Neural cell (in vitro differentiated cells): ENCODE measurements around the gene HK2. TPM values are rescaled to one million over a fixed set of nuclear protein-coding genes. Genes with fewer than 3 reads are reported as not detected.
"Not testable (repeated sequence)": the region's sequence is repeated elsewhere in the genome, so short reads cannot be mapped to it uniquely, and the experiment has no call there.

Source experiments
- H2AFZ ChIP-seq: fragments of 200-600, 300-800 bp; sonication (generic), shearing (Covaris generic); 2 replicates; pipeline ENCODE4 v1.6.0; 2014; ENCODE audit warnings: low read depth, mild to moderate bottlenecking, antibody characterized with exemption, low read length, moderate library complexity
- H3F3A ChIP-seq: fragments of 200-600 bp; shearing (Covaris generic); 2 replicates; pipeline ENCODE4 v1.6.1; 2016; ENCODE audit warnings: mild to moderate bottlenecking, moderate library complexity, mixed read lengths, antibody characterized with exemption, low read length; ENCODE audit not compliant: insufficient read depth, poor library complexity, severe bottlenecking
- H3K27ac ChIP-seq: fragments of 200-600, 300-800 bp; sonication (generic), shearing (Covaris generic); 2 replicates; pipeline ENCODE4 v1.5.1; 2014; ENCODE audit warnings: mild to moderate bottlenecking, low read length, moderate library complexity
- H3K27me3 ChIP-seq: fragments of 300-800, 200-600 bp; sonication (generic), shearing (Covaris generic); 2 replicates; pipeline ENCODE4 v1.6.0; 2014; ENCODE audit warnings: mild to moderate bottlenecking, low read depth, low read length, moderate library complexity; ENCODE audit not compliant: insufficient read depth
- H3K36me3 ChIP-seq: fragments of 300-800, 200-600 bp; sonication (generic), shearing (Covaris generic); 2 replicates; pipeline ENCODE4 v1.5.1; 2014; ENCODE audit warnings: mild to moderate bottlenecking, antibody characterized with exemption, low read length, moderate library complexity; ENCODE audit not compliant: insufficient read depth
- H3K4me2 ChIP-seq: fragments of 300-800, 200-600 bp; sonication (generic), shearing (Covaris generic); 2 replicates; pipeline ENCODE4 v1.6.0; 2014; ENCODE audit warnings: mild to moderate bottlenecking, low read length
- H3K4me3 ChIP-seq: fragments of 300-800, 200-600 bp; sonication (generic), shearing (Covaris generic); 2 replicates; pipeline ENCODE4 v1.5.1; 2014; ENCODE audit warnings: mild to moderate bottlenecking, low read length, moderate library complexity
- H3K79me2 ChIP-seq: fragments of 200-600 bp; shearing (Covaris generic); replicated peaks from 2 replicates; pipeline ENCODE4 v1.6.0; 2014; ENCODE audit warnings: mild to moderate bottlenecking, low read length, moderate library complexity; ENCODE audit not compliant: insufficient read depth
- H3K9ac ChIP-seq: fragments of 300-800, 200-600 bp; sonication (generic), shearing (Covaris generic); 2 replicates; pipeline ENCODE4 v1.6.1; 2016; ENCODE audit warnings: mild to moderate bottlenecking, low read length, mixed read lengths
- H3K9me2 ChIP-seq: fragments of 200-600 bp; shearing (Covaris generic); 2 replicates; pipeline ENCODE4 v1.6.1; 2016; ENCODE audit warnings: mild to moderate bottlenecking, low read length, mixed read lengths; ENCODE audit not compliant: insufficient read depth
- H3K9me3 ChIP-seq: fragments of 200-600, 300-800 bp; sonication (generic), shearing (Covaris generic); 2 replicates; pipeline ENCODE4 v1.6.1; 2016; ENCODE audit warnings: mild to moderate bottlenecking, mixed run types, low read length, moderate library complexity, mixed read lengths
- H4K20me1 ChIP-seq: fragments of 200-600 bp; shearing (Covaris generic); 2 replicates; pipeline ENCODE4 v1.6.1; 2016; ENCODE audit warnings: mild to moderate bottlenecking, mixed run types; ENCODE audit not compliant: insufficient read depth
- CTCF ChIP-seq: fragments of 450-650 bp; IDR thresholded peaks from 2 replicates; pipeline ENCODE4 v1.5.1; 2014; ENCODE audit warnings: antibody characterized with exemption, mild to moderate bottlenecking, moderate library complexity; ENCODE audit not compliant: poor library complexity, severe bottlenecking
- EP300 ChIP-seq: fragments of 450-650 bp; conservative IDR thresholded peaks from 2 replicates; pipeline ENCODE4 v1.6.1; 2014; ENCODE audit warnings: antibody characterized with exemption, mild to moderate bottlenecking, moderate library complexity; ENCODE audit not compliant: poor library complexity, severe bottlenecking
- EZH2 ChIP-seq: fragments of 200-600, 300-800 bp; shearing (Covaris generic), sonication (generic); IDR thresholded peaks from 2 replicates; pipeline ENCODE4 v1.6.1; 2014; ENCODE audit warnings: antibody characterized with exemption, low read length, borderline replicate concordance, mild to moderate bottlenecking; ENCODE audit not compliant: insufficient read depth, poor library complexity, severe bottlenecking
- MXI1 ChIP-seq: fragments of 450-650 bp; conservative IDR thresholded peaks from 2 replicates; pipeline ENCODE4 v1.6.1; 2014; ENCODE audit warnings: antibody characterized with exemption, mild to moderate bottlenecking; ENCODE audit not compliant: poor library complexity, severe bottlenecking
- POLR2AphosphoS5 ChIP-seq: IDR thresholded peaks from 2 replicates; pipeline ENCODE4 v1.6.1; 2012
- RAD21 ChIP-seq: fragments of 450-650 bp; conservative IDR thresholded peaks from 2 replicates; pipeline ENCODE4 v1.6.1; 2014; ENCODE audit warnings: antibody characterized with exemption, mild to moderate bottlenecking, moderate library complexity
- REST ChIP-seq: IDR thresholded peaks from 2 replicates; pipeline ENCODE4 v1.6.1; 2012; ENCODE audit warnings: borderline replicate concordance
- SMC3 ChIP-seq: fragments of 450-650 bp; conservative IDR thresholded peaks from 2 replicates; pipeline ENCODE4 v1.6.1; 2014; ENCODE audit warnings: antibody characterized with exemption, mild to moderate bottlenecking, moderate library complexity; ENCODE audit not compliant: poor library complexity
- TAF1 ChIP-seq: IDR thresholded peaks from 2 replicates; pipeline ENCODE4 v1.6.1; 2012; ENCODE audit warnings: low read depth
- polyA plus RNA-seq: library from polyadenylated mRNA; depleted of rRNA; stranded (reverse); fragments of >200 nt; gene quantifications from 2 replicates; pipeline ENCODE4 v1.2.3, GENCODE V29; 2014

The HK2 gene
- polyA plus RNA-seq, 1 donor from 2014 or later: 0.47 TPM

GRCh38 chr2:74855114-74855707, 21.3 kb downstream of the HK2 start:
- not testable (repeated sequence) for H3K4me2 ChIP-seq, H3K9ac ChIP-seq, H2AFZ ChIP-seq, H3K4me3 ChIP-seq, H3K27ac ChIP-seq, H3K9me3 ChIP-seq, H3K36me3 ChIP-seq, H3K27me3 ChIP-seq, H3K79me2 ChIP-seq, H3F3A ChIP-seq, H4K20me1 ChIP-seq, H3K9me2 ChIP-seq

GRCh38 chr2:74856004-74856578, 22.2 kb downstream of the HK2 start:
- H3K4me3 ChIP-seq: no peak overlapping the region
- no peak overlapping the region for H3K27ac ChIP-seq
- no peak overlapping the region for H3K9ac ChIP-seq
- TF ChIP-seq EZH2 (no peak), REST (no peak), CTCF (no peak), TAF1 (no peak), MXI1 (no peak), EP300 (no peak), RAD21 (no peak)
- no peak overlapping the region for H3K4me2 ChIP-seq
- H3K36me3 ChIP-seq: no peaks in the 10 kb centered on the region
- H3K9me2 ChIP-seq: no peaks in the 10 kb centered on the region
- no peaks in the 10 kb centered on the region for H3F3A ChIP-seq
- H3K27me3 ChIP-seq: no peaks in the 10 kb centered on the region
- H3K9me3 ChIP-seq: no peaks in the 10 kb centered on the region
- H2AFZ ChIP-seq: no peak overlapping the region
- H3K79me2 ChIP-seq: no peaks in the 10 kb centered on the region
- H4K20me1 ChIP-seq: no peaks in the 10 kb centered on the region

GRCh38 chr2:74856599-74856998, 22.7 kb downstream of the HK2 start:
- no peak overlapping the region for H3K4me3 ChIP-seq
- no peaks in the 10 kb centered on the region for H3K9me2 ChIP-seq
- H3K27me3 ChIP-seq: no peaks in the 10 kb centered on the region
- TF ChIP-seq EP300 (no peak), POLR2AphosphoS5 (no peak), SMC3 (no peak)
- H3K9me3 ChIP-seq: no peaks in the 10 kb centered on the region
- H3K36me3 ChIP-seq: no peaks in the 10 kb centered on the region
- H4K20me1 ChIP-seq: no peaks in the 10 kb centered on the region
- no peaks in the 10 kb centered on the region for H3K79me2 ChIP-seq
- no peak overlapping the region for H3K9ac ChIP-seq
- H3F3A ChIP-seq: no peaks in the 10 kb centered on the region
- H3K4me2 ChIP-seq: no peak overlapping the region
- no peak overlapping the region for H3K27ac ChIP-seq
- no peak overlapping the region for H2AFZ ChIP-seq
